CD8-positive, alpha-beta memory T cell (primary cell): Measurements from ENCODE around the gene KBTBD13. TPM values are rescaled to one million over a fixed set of nuclear protein-coding genes. Genes with fewer than 3 reads are reported as not detected.

Experiments used
- CTCF ChIA-PET: fragments of 350-600 bp; sonication (Branson Sonifier 250); formaldehyde crosslinking; loops from one replicate; lab custom pipeline; 2021; ENCODE audit warnings: antibody characterized with exemption; lab: Charles Lee
- POLR2A ChIA-PET: fragments of 350-600 bp; sonication (Branson Sonifier 250); formaldehyde crosslinking; loops from one replicate; lab custom pipeline; 2021; ENCODE audit warnings: antibody characterized with exemption; lab: Charles Lee
- DNase-seq, 5 donors: peaks; one replicate each; pipeline versions ENCODE4 v3.0.0 to v3.0.0-alpha.2; 2020 to 2022; ENCODE audit warnings: mixed read lengths in 1 of 5
- H3K27ac ChIP-seq: one replicate; pipeline ENCODE4 v1.7.0; 2013; ENCODE audit warnings: low read depth, mild to moderate bottlenecking, low read length, moderate library complexity
- H3K27me3 ChIP-seq: 2 replicates; pipeline ENCODE4 v1.7.0; 2013; ENCODE audit warnings: low read length, mild to moderate bottlenecking; ENCODE audit not compliant: insufficient read depth, poor library complexity, severe bottlenecking
- H3K36me3 ChIP-seq: 2 replicates; pipeline ENCODE4 v1.7.0; 2013; ENCODE audit warnings: mild to moderate bottlenecking, low read length, moderate library complexity; ENCODE audit not compliant: insufficient read depth
- H3K4me1 ChIP-seq: 2 replicates; pipeline ENCODE4 v1.7.0; 2013; ENCODE audit warnings: mild to moderate bottlenecking, low read length, moderate library complexity; ENCODE audit not compliant: insufficient read depth
- H3K4me3 ChIP-seq: 2 replicates; pipeline ENCODE4 v1.7.0; 2013; ENCODE audit warnings: mild to moderate bottlenecking, low read length
- H3K9me3 ChIP-seq: 2 replicates; pipeline ENCODE4 v1.7.0; 2013; ENCODE audit warnings: mild to moderate bottlenecking, low read length
- H3K27ac Mint-ChIP-seq, 8 donors: one replicate each; pipeline ENCODE4 v1.8.0; 2020 to 2021; ENCODE audit warnings: mixed read lengths in 8 of 8, mild to moderate bottlenecking in 6 of 8, inconsistent platforms in 3 of 8, moderate library complexity in 3 of 8
- H3K27me3 Mint-ChIP-seq, 2 donors: one replicate each; pipeline ENCODE4 v1.8.0; 2020 to 2021; ENCODE audit warnings: mixed read lengths in 2 of 2, mild to moderate bottlenecking in 1 of 2, moderate library complexity in 1 of 2
- H3K36me3 Mint-ChIP-seq, 3 donors: one replicate each; pipeline ENCODE4 v1.8.0; 2020 to 2021; ENCODE audit warnings: mixed read lengths in 3 of 3, inconsistent platforms in 1 of 3, mild to moderate bottlenecking in 1 of 3
- H3K4me1 Mint-ChIP-seq, 3 donors: one replicate each; pipeline ENCODE4 v1.8.0; 2020 to 2021; ENCODE audit warnings: mixed read lengths in 3 of 3, inconsistent platforms in 1 of 3, mild to moderate bottlenecking in 1 of 3
- H3K4me3 Mint-ChIP-seq, 7 donors: one replicate each; pipeline ENCODE4 v1.8.0; 2020 to 2021; ENCODE audit warnings: mixed read lengths in 7 of 7, mild to moderate bottlenecking in 6 of 7, moderate library complexity in 4 of 7, inconsistent platforms in 2 of 7
- H3K9me3 Mint-ChIP-seq, 5 donors: one replicate each; pipeline ENCODE4 v1.8.0; 2020 to 2022; ENCODE audit warnings: mixed read lengths in 5 of 5, mild to moderate bottlenecking in 3 of 5, moderate library complexity in 2 of 5, inconsistent platforms in 1 of 5
- polyA plus RNA-seq: library from polyadenylated mRNA; unstranded; fragments of 300-500 nt; fragmentation: Illumina TruSeq; gene quantifications from one replicate; pipeline ENCODE4 v1.2.3, GENCODE V29; 2021
- total RNA-seq, 2 experiments: library from RNA; stranded (reverse); gene quantifications; one replicate each; pipeline ENCODE4 v1.2.3, GENCODE V29; 2021

The KBTBD13 gene
- total and polyA plus RNA-seq, 3 experiments from 2014 or later, result not detected

DNA sequence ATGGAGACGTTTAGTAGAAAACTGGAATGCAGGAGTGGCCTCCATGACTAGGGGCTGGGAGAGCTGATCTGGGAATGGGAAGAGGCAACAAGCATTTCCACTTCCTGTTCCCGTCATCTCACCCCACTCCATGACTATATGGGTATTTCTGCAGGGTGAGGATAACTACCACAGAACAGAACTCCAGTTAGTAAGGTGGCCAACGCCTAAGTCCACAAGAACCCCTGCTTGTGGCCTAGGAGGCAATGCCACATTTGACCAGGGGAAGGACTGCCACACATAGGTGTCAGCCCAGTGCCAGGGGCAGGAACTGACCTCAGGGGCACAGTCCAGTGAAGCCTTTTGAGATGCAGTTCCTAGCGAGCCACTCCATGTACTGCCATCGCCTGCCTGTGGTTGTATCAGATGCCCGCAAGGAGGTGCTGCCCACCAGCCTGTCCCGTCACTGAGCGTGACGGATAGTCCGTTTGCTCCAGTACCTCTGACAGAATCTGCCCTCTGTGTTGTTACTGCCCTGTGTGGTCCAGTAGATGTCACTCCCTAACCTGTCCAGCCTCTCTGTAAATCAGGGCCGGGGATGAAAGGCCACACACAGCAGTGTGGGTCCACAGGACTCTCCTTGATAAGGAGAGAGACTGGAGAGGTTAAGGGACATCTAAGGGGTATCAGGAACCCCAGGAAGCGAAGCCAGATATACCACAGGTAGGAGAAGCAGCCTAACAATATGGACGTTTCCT, 43.6 kb upstream of the KBTBD13 start:
- ChIA-PET CTCF (interaction anchor here (1.9 kb wide), 2 partner anchors 10 to 44 kb away, joined by 9 to 10 read pairs; partner anchors contain the start of gene KBTBD13), POLR2A (no interaction called here)
- Histone ChIP-seq H3K27ac (no peak overlapping the region), H3K36me3 (no peaks in the 10 kb centered on the region), H3K9me3 (no peaks in the 10 kb centered on the region), H3K4me3 (no peak overlapping the region), H3K27me3 (no peaks in the 10 kb centered on the region), H3K4me1 (peaks cover 17% of the 10 kb centered on the region)
- Mint-ChIP-seq H3K4me1 (peaks cover 11 to 21% (median 20%) of the 10 kb centered on the region in 3 donors), H3K4me3 (peak overlapping the region in 1 of 7 donors; percentile 29), H3K9me3 (no peaks in the 10 kb centered on the region), H3K36me3 (peaks cover 0 to 7% (median 0%) of the 10 kb centered on the region in 3 donors), H3K27ac (peak overlapping the region in 1 of 8 donors; percentile 51), H3K27me3 (peaks cover 7 to 12% of the 10 kb centered on the region in 2 donors)
- peak in 2 of 5 donors; percentile 34 to 53 for DNase-seq

DNA sequence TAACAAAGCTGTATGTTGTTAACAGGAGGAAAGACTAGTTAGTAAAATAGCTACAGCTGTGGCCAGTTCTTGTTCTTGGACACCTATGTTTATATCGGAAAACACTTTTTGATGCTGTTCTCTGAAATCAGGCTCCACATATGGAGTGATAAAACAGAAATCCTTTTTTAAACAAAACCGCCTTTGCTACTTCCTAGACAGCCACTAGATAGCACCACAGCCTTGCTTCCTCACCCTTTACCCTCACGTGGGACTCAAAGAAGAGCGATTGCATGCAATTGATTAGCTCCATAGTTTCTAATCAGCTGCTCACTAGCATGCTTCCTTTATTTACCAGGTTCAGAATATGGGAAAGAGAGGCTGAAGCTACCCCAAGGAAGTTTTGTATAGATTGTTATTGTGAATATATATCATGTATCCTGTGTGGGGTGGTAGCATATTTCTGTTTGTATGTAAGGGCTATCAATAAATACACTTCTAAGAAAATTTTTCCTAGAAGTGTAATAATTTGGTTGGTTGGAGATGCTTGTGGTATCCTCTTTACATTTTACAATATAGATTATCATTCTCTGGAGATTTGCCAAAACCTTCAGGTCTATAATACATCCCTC, 42.8 kb upstream of the KBTBD13 start:
- H3K4me3 Mint-ChIP-seq, result peak overlapping the region in 1 of 7 donors; percentile 22
- no peaks in the 10 kb centered on the region for H3K9me3 ChIP-seq
- H3K27me3 ChIP-seq, result no peaks in the 10 kb centered on the region
- H3K9me3 Mint-ChIP-seq, result no peaks in the 10 kb centered on the region
- peaks cover 0 to 3% (median 0%) of the 10 kb centered on the region in 3 donors for H3K36me3 Mint-ChIP-seq
- H3K4me1 ChIP-seq, result peaks cover 9% of the 10 kb centered on the region
- no peak overlapping the region for H3K27ac Mint-ChIP-seq
- peaks cover 7 to 15% of the 10 kb centered on the region in 2 donors for H3K27me3 Mint-ChIP-seq
- H3K4me3 ChIP-seq, result no peak overlapping the region
- ChIA-PET CTCF (interaction anchor here (1.9 kb wide), 2 partner anchors 10 to 44 kb away, joined by 9 to 10 read pairs; partner anchors contain the start of gene KBTBD13), POLR2A (interaction anchor here (0.9 kb wide), 1 partner anchor 253 kb away, joined by 3 read pairs; the partner anchor contains the start of gene PARP16)
- peak in 2 of 5 donors; percentile 19 to 33 for DNase-seq
- H3K4me1 Mint-ChIP-seq, result peaks cover 3 to 14% (median 12%) of the 10 kb centered on the region in 3 donors
- H3K27ac ChIP-seq, result no peak overlapping the region
- no peaks in the 10 kb centered on the region for H3K36me3 ChIP-seq

DNA sequence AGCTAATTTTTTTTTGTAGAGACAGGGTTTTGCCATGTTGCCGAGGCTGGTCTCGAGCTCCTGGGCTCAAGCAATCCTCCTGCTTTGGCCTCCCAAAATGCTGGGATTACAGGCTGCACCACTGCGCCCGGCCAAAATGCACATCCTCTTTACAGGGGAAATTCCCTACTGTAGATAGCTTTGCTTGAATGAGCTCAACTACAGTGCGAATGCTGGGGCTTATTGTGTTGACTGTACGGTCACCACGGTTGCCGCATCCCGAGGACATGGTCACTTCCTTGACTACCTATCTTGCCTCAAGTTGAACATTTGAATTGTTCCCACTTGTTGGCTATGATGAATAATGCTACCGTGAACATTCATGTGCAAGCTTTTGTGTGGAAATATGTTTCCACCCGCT, 41.8 kb upstream of the KBTBD13 start:
- Mint-ChIP-seq H3K4me3 (no peak overlapping the region), H3K4me1 (peaks cover 3 to 14% (median 11%) of the 10 kb centered on the region in 3 donors), H3K36me3 (no peaks in the 10 kb centered on the region), H3K9me3 (no peaks in the 10 kb centered on the region), H3K27ac (no peak overlapping the region), H3K27me3 (peaks cover 7 to 15% of the 10 kb centered on the region in 2 donors)
- no peak overlapping the region for H3K27ac ChIP-seq
- no peak for DNase-seq
- H3K4me3 ChIP-seq, result no peak overlapping the region
- H3K27me3 ChIP-seq, result no peaks in the 10 kb centered on the region
- H3K9me3 ChIP-seq, result no peaks in the 10 kb centered on the region
- POLR2A ChIA-PET, result no interaction called here
- H3K36me3 ChIP-seq, result no peaks in the 10 kb centered on the region
- H3K4me1 ChIP-seq, result peaks cover 9% of the 10 kb centered on the region
- CTCF ChIA-PET, result interaction anchor here (1.9 kb wide), 2 partner anchors 9 to 43 kb away, joined by 9 to 10 read pairs; partner anchors contain the start of gene KBTBD13

DNA sequence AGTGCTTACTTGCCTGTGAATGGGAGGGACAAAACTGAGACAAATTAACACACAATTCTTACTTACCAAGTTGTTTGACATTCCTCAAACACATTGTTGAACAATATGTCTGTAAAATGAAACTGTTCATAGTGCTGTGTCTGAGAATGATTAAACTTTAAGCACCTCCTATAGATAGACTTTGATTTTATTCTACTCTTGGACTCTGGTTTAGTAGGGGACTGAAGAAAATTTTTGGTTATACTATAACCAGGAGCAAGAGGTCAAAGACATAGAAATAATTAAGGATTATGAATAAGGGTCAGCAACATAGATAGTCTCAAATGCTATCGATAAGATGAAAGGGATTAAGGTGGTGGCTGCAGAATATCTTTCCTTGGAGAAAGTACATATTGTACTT, 39.2 kb upstream of the KBTBD13 start:
- Histone ChIP-seq H3K9me3 (no peaks in the 10 kb centered on the region), H3K4me1 (peaks cover 9% of the 10 kb centered on the region), H3K27ac (no peak overlapping the region), H3K4me3 (no peak overlapping the region), H3K36me3 (no peaks in the 10 kb centered on the region), H3K27me3 (no peaks in the 10 kb centered on the region)
- POLR2A ChIA-PET, result no interaction called here
- Mint-ChIP-seq H3K4me1 (peaks cover 3 to 11% (median 9%) of the 10 kb centered on the region in 3 donors), H3K36me3 (peaks cover 0 to 3% (median 0%) of the 10 kb centered on the region in 3 donors), H3K27ac (no peak overlapping the region), H3K9me3 (no peaks in the 10 kb centered on the region), H3K4me3 (no peak overlapping the region), H3K27me3 (peaks cover 5 to 14% of the 10 kb centered on the region in 2 donors)
- CTCF ChIA-PET, result no interaction called here
- no peak for DNase-seq

DNA sequence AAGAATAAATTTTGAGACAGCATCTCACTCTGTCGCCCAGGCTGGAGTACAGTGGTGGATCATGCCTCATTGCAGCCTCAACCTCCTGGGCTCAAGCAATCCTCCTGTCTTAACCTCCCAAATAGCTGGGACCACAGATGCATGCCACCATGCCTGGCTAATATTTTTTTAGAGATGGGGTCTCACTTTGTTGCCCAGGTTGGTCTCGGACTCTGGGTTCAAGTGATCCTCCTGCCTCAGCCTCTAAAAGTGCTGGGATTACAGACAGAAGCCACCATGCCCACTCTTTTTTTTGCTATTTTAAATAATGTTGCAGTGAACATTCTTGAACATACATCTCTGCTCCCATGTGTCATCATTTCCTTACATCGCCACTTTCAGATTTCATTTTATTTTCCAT, 38.1 kb upstream of the KBTBD13 start:
- no peaks in the 10 kb centered on the region for H3K9me3 Mint-ChIP-seq
- Histone ChIP-seq H3K9me3 (no peaks in the 10 kb centered on the region), H3K4me3 (no peak overlapping the region), H3K4me1 (peaks cover 4% of the 10 kb centered on the region), H3K27me3 (no peaks in the 10 kb centered on the region), H3K36me3 (no peaks in the 10 kb centered on the region), H3K27ac (no peak overlapping the region)
- POLR2A ChIA-PET, result no interaction called here
- H3K27me3 Mint-ChIP-seq, result peaks cover 1 to 7% of the 10 kb centered on the region in 2 donors
- CTCF ChIA-PET, result no interaction called here
- H3K36me3 Mint-ChIP-seq, result peaks cover 0 to 3% (median 0%) of the 10 kb centered on the region in 3 donors
- H3K4me3 Mint-ChIP-seq, result no peak overlapping the region
- H3K27ac Mint-ChIP-seq, result no peak overlapping the region
- DNase-seq, result no peak
- peaks cover 3 to 8% (median 5%) of the 10 kb centered on the region in 3 donors for H3K4me1 Mint-ChIP-seq

DNA sequence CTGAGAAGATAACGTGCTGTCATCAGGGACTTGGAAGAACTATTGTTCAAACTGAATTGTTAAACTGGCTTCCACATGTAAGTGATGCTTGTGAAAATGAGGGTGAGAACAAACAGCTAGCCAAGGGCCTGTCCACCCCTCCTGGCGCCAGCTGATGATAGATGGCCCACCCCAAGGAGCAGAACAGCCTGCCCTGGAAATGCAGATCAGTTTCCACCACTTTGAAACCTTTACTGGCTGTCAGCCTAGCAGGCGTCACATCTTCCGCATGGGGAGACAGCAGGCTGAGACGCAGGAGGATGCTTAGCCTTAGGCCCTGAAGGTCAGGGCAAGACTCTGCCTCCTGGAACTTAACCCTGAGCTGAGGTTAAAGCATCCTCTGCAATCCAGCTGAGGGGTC, 37.7 kb upstream of the KBTBD13 start:
- Mint-ChIP-seq H3K4me3 (no peak overlapping the region), H3K27me3 (peaks cover 1 to 7% of the 10 kb centered on the region in 2 donors), H3K27ac (no peak overlapping the region), H3K36me3 (peaks cover 0 to 3% (median 0%) of the 10 kb centered on the region in 3 donors), H3K4me1 (peaks cover 0 to 4% (median under 1%) of the 10 kb centered on the region in 3 donors), H3K9me3 (no peaks in the 10 kb centered on the region)
- ChIA-PET CTCF (no interaction called here), POLR2A (no interaction called here)
- Histone ChIP-seq H3K27ac (no peak overlapping the region), H3K4me1 (peaks cover under 1% of the 10 kb centered on the region), H3K36me3 (no peaks in the 10 kb centered on the region), H3K27me3 (no peaks in the 10 kb centered on the region), H3K4me3 (no peak overlapping the region), H3K9me3 (no peaks in the 10 kb centered on the region)
- DNase-seq, result no peak

DNA sequence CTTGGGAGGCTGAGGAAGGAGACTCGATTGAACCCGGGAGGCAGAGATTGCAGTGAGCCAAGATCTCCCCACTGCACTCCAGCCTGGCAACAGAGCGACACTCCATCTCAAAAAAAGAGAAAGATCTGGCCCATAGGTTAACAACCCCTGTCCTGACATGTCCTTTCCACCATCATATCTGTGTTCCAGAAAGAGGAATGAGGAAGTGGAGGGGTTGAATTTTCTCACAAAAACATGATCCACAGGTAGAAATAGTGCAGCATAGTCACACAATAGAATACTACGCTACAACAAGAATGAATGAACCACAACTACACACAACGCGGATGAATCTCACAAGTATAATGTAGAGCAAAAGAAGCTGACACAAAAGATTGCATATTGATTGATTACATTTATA, 36.1 kb upstream of the KBTBD13 start:
- no peak overlapping the region for H3K4me3 Mint-ChIP-seq
- no peaks in the 10 kb centered on the region for H3K4me1 Mint-ChIP-seq
- H3K36me3 ChIP-seq, result no peaks in the 10 kb centered on the region
- no peak overlapping the region for H3K27ac Mint-ChIP-seq
- no peak for DNase-seq
- H3K36me3 Mint-ChIP-seq, result peaks cover 0 to 3% (median 0%) of the 10 kb centered on the region in 3 donors
- POLR2A ChIA-PET, result no interaction called here
- peaks cover 3 to 14% of the 10 kb centered on the region in 2 donors for H3K27me3 Mint-ChIP-seq
- no peaks in the 10 kb centered on the region for H3K9me3 Mint-ChIP-seq
- H3K4me1 ChIP-seq, result no peaks in the 10 kb centered on the region
- no peaks in the 10 kb centered on the region for H3K9me3 ChIP-seq
- no peak overlapping the region for H3K4me3 ChIP-seq
- CTCF ChIA-PET, result no interaction called here
- H3K27me3 ChIP-seq, result no peaks in the 10 kb centered on the region
- H3K27ac ChIP-seq, result no peak overlapping the region

DNA sequence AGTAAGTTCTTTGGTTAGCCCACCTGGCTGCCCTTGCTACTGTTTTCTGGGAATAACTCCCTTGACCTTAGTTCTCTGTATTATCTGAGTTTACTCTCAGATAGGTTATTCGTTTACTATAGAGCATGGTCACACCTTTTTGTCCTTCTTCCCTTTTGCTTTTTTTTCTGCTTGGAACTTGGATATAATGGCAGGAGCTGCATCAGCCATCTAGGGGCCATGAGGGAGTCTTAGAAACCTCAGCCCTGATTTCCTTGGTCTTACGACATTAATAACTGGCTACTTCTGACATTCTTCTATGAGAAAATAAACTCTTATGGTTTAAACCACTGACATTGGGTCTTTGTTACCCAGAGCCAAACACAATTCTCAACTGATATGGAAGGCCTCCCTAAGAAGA, 34.8 kb upstream of the KBTBD13 start:
- Histone ChIP-seq H3K27ac (no peak overlapping the region), H3K4me1 (no peaks in the 10 kb centered on the region), H3K27me3 (no peaks in the 10 kb centered on the region), H3K4me3 (no peak overlapping the region), H3K9me3 (no peaks in the 10 kb centered on the region), H3K36me3 (no peaks in the 10 kb centered on the region)
- Mint-ChIP-seq H3K4me3 (no peak overlapping the region), H3K9me3 (no peaks in the 10 kb centered on the region), H3K27ac (peak overlapping the region in 1 of 8 donors; percentile 49), H3K36me3 (peaks cover 0 to 3% (median 0%) of the 10 kb centered on the region in 3 donors), H3K4me1 (no peaks in the 10 kb centered on the region), H3K27me3 (peaks cover 3 to 17% of the 10 kb centered on the region in 2 donors)
- ChIA-PET POLR2A (no interaction called here), CTCF (no interaction called here)
- no peak for DNase-seq
